Endometrium (tissue), 2 donors: ENCODE results near the gene OR1A2.
"Not testable (repeated sequence)": the region's sequence is repeated elsewhere in the genome, so short reads cannot be mapped to it uniquely, and the experiment has no call there.

ENCODE experiments used
- FAIRE-seq: peaks from 2 replicates; lab custom pipeline; 2012; peaks lifted over from hg19 to GRCh38; lab: Jason Lieb, UNC
- donor health status: control.
- donor health status: control.

Gene OR1A2

GRCh38 chr17:3197219-3197618 lies at the start of gene OR1A2:
OR1A2 (plus strand) TSS chr17:3197519; CDS start chr17:3197519, 0 bp downstream.
- FAIRE-seq: no peak

- FAIRE-seq: no peak
Observed at GRCh38 chr17:3157218-3157617, 40.1 kb upstream of the OR1A2 start.

- FAIRE-seq: no peak
Observed at GRCh38 chr17:3167574-3167973, 29.7 kb upstream of the OR1A2 start.

GRCh38 chr17:3189961-3190360 lies 7.4 kb upstream of the OR1A2 start:
- FAIRE-seq: no peak

GRCh38 chr17:3207367-3207766 lies 10.0 kb downstream of the OR1A2 start, which contains the start of gene OR1A1:
OR1A1 (plus strand) TSS chr17:3207667; CDS start chr17:3215621, 7,954 bp downstream.
- no peak for FAIRE-seq

- no peak for FAIRE-seq
Observed at GRCh38 chr17:3208484-3208883, 11.2 kb downstream of the OR1A2 start.

- FAIRE-seq: no peak
Observed at GRCh38 chr17:3213001-3213400, 15.7 kb downstream of the OR1A2 start.

- no peak for FAIRE-seq
Observed at GRCh38 chr17:3213587-3213986, 16.3 kb downstream of the OR1A2 start.

GRCh38 chr17:3219978-3220377 lies 22.7 kb downstream of the OR1A2 start:
- not testable (repeated sequence) for FAIRE-seq

- no peak for FAIRE-seq
Observed at GRCh38 chr17:3221850-3222249, 24.5 kb downstream of the OR1A2 start.

- no peak for FAIRE-seq
Observed at GRCh38 chr17:3222505-3222904, 25.2 kb downstream of the OR1A2 start.

- FAIRE-seq: peak; percentile 8
Observed at GRCh38 chr17:3224721-3225352, 27.5 kb downstream of the OR1A2 start.

GRCh38 chr17:3232300-3232699 lies 35.0 kb downstream of the OR1A2 start:
- not testable (repeated sequence) for FAIRE-seq

- FAIRE-seq: not testable (repeated sequence)
Observed at GRCh38 chr17:3238685-3239084, 41.4 kb downstream of the OR1A2 start.

- not testable (repeated sequence) for FAIRE-seq
Observed at GRCh38 chr17:3241044-3241443, 43.7 kb downstream of the OR1A2 start.

- not testable (repeated sequence) for FAIRE-seq
Observed at GRCh38 chr17:3244841-3245240, 47.5 kb downstream of the OR1A2 start.
